ENCODE results near the gene GEMIN5.

The GEMIN5 gene

DNA sequence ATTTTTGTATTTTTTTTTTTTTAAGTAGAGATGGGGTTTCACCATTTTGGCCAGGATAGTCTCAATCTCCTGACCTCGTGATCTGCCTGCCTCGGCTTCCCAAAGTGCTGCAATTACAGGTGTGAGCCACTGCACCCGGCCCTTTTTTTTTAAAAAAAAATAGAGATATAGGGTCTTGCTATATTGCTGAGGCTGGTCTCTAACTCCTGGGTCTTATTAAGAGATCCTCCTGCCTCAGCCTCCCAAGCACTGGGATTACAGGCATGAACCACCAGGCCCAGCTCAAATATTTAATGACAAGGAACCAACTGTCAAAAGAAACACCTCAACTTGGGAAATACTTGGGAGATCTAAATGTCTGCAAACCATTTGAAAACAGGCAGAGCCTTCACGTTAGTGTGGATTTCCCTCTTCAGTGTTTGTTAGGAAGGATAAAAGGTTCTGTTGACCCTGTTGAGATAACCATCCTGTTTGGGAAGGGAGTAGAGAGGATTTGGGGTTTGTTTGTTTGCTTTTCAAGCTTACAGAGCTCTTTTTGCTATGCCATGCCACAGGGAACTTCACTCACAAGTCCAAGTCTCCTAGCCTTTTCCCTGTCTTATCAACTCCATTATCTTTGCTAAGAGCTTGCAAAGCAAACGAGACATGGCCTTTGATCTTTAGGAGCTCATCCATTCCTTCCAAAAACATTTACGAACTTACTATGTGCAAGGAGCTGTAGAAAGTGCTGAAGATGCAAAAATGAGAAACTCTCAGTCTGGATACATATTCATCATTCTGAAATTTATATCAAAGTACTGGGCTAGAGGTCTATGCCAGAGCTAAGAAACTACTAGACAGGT lies 95.1 kb downstream of the GEMIN5 start:
- TF ChIP-seq, protein P1, sequence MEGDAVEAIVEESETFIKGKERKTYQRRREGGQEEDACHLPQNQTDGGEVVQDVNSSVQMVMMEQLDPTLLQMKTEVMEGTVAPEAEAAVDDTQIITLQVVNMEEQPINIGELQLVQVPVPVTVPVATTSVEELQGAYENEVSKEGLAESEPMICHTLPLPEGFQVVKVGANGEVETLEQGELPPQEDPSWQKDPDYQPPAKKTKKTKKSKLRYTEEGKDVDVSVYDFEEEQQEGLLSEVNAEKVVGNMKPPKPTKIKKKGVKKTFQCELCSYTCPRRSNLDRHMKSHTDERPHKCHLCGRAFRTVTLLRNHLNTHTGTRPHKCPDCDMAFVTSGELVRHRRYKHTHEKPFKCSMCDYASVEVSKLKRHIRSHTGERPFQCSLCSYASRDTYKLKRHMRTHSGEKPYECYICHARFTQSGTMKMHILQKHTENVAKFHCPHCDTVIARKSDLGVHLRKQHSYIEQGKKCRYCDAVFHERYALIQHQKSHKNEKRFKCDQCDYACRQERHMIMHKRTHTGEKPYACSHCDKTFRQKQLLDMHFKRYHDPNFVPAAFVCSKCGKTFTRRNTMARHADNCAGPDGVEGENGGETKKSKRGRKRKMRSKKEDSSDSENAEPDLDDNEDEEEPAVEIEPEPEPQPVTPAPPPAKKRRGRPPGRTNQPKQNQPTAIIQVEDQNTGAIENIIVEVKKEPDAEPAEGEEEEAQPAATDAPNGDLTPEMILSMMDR (IDR thresholded peaks at IDR 0.05; ENCODE audit: low read depth, low read length, missing control alignments) = no peak
- no peak for DNase-seq (ENCODE audit: extremely low read depth, low read depth)
- no peak overlapping the region for H3K4me3 ChIP-seq (replicated peaks; ENCODE audit: low read depth, low read length)

DNA sequence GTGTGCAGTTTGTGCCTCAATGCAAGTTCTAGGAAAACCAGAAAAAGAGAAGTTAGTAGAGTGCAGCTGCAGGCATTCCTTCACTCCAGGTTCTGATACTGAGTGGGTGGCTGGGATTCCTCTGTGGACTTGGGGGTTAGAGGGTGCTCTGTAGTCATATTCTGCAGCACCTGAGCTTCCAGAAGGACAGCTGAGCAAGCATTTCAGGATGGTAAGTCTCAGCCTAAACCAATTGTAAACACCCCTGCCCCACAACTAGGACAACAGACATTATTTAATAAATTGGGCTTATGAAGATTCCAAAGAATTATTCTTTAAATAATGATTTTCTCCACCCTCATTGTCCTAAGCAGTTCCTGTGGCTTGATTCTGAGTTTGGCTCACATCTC lies 96.7 kb downstream of the GEMIN5 start:
- TF ChIP-seq, protein P1 (IDR thresholded peaks at IDR 0.05; ENCODE audit: low read depth, low read length, missing control alignments) = no peak
- no peak for DNase-seq (ENCODE audit: extremely low read depth, low read depth)
- no peak overlapping the region for H3K4me3 ChIP-seq (replicated peaks; ENCODE audit: low read depth, low read length)

DNA sequence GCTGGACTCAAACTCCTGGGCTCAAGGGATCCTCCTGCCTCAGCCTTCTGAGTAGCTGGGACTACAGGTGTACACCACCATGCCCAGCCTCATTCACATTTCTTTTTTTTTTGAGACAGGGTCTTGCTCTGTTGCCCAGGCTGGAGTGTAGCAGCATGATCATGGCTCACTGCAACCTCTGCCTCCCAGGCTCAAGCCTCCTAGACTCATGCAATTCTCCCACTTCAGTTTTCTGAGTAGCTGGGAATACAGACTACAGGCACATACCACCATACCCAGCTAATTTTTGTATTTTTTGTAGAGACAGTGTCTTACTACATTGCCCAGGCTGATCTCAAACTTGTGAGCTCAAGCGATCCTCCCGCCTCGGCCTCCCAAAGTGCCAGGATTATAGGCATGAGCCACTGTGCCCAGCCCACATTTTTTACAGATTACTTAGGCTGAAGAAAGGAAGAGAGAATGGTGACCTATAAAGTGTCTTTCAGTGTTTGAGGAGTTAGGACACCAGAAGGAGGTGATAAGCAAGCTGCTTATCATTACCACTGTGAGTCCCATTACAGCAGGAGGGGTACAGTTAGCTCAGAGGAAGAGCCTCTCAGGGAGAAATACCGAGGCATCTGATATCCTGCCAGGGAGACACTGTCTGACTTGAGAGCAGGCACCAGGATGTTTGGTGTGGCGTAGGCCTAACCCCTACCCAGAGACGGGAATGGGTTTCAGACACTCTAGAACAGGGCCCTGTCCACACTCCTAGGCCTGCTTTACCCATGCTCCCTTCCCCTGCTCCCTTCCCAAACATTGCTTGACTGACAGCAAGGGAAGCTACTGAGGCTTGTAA lies 97.4 kb downstream of the GEMIN5 start:
- TF ChIP-seq, protein P1 (IDR thresholded peaks at IDR 0.05; ENCODE audit: low read depth, low read length, missing control alignments) = no peak
- H3K4me3 ChIP-seq (replicated peaks; ENCODE audit: low read depth, low read length) = no peak overlapping the region
- DNase-seq (ENCODE audit: extremely low read depth, low read depth) = no peak
